GM23248 (cell line): Measurements from ENCODE around the gene TEKTIP1. TPM values are rescaled to one million over a fixed set of nuclear protein-coding genes. Genes with fewer than 3 reads are reported as not detected.

Experiments used
- DNase-seq: peaks from one replicate; pipeline ENCODE4 v3.0.0-alpha.2; 2015
- H2AFZ ChIP-seq: fragments of 200-600 bp; sonication (generic); 2 replicates; pipeline ENCODE4 v1.6.1; 2016; ENCODE audit warnings: antibody characterized with exemption
- H3F3A ChIP-seq: fragments of 200-600 bp; sonication (generic); 2 replicates; pipeline ENCODE4 v1.6.1; 2016; ENCODE audit warnings: mild to moderate bottlenecking, antibody characterized with exemption, mixed run types; ENCODE audit not compliant: insufficient read depth
- H3K27ac ChIP-seq: fragments of 200-600 bp; sonication (generic); 2 replicates; pipeline ENCODE4 v1.5.1; 2016; ENCODE audit warnings: mild to moderate bottlenecking
- H3K27me3 ChIP-seq: fragments of 200-600 bp; sonication (generic); replicated peaks from 2 replicates; pipeline ENCODE4 v1.6.1; 2016; ENCODE audit warnings: mild to moderate bottlenecking; ENCODE audit not compliant: insufficient read depth
- H3K36me3 ChIP-seq: fragments of 200-600 bp; sonication (generic); 2 replicates; pipeline ENCODE4 v1.6.1; 2016; ENCODE audit warnings: low read depth, mild to moderate bottlenecking
- H3K4me1 ChIP-seq: fragments of 200-600 bp; sonication (generic); 2 replicates; pipeline ENCODE4 v1.6.1; 2016; ENCODE audit warnings: mild to moderate bottlenecking; ENCODE audit not compliant: insufficient read depth
- H3K4me2 ChIP-seq: fragments of 200-600 bp; sonication (generic); one replicate; pipeline ENCODE4 v1.6.1; 2016; ENCODE audit warnings: mild to moderate bottlenecking; ENCODE audit not compliant: unreplicated experiment
- H3K4me3 ChIP-seq: fragments of 200-600 bp; sonication (generic); 2 replicates; pipeline ENCODE4 v1.5.1; 2016; ENCODE audit warnings: mild to moderate bottlenecking
- H3K79me2 ChIP-seq: fragments of 200-600 bp; sonication (generic); 2 replicates; pipeline ENCODE4 v1.6.1; 2016; ENCODE audit warnings: mild to moderate bottlenecking; ENCODE audit not compliant: insufficient read depth
- H3K9ac ChIP-seq: fragments of 200-600 bp; sonication (generic); 2 replicates; pipeline ENCODE4 v1.6.1; 2016; ENCODE audit warnings: mild to moderate bottlenecking
- H3K9me2 ChIP-seq: fragments of 200-600 bp; sonication (generic); 2 replicates; pipeline ENCODE4 v1.6.1; 2016; ENCODE audit warnings: mixed run types, mild to moderate bottlenecking, moderate library complexity; ENCODE audit not compliant: insufficient read depth
- H3K9me3 ChIP-seq: fragments of 200-600 bp; sonication (generic); one replicate; pipeline ENCODE4 v1.6.1; 2017; ENCODE audit warnings: low read depth
- H4K20me1 ChIP-seq: fragments of 200-600 bp; sonication (generic); 2 replicates; pipeline ENCODE4 v1.6.0; 2016; ENCODE audit not compliant: insufficient read depth
- EZH2 ChIP-seq: fragments of 200-600 bp; sonication (generic); IDR thresholded peaks from 2 replicates; pipeline ENCODE4 v1.6.1; 2018; ENCODE audit warnings: antibody characterized with exemption, mild to moderate bottlenecking; ENCODE audit not compliant: insufficient read depth, poor library complexity, severe bottlenecking
- EZH2phosphoT487 ChIP-seq: fragments of 200-600 bp; sonication (generic); IDR thresholded peaks from 2 replicates; pipeline ENCODE4 v1.6.1; 2018; ENCODE audit warnings: antibody characterized with exemption, moderate library complexity, mild to moderate bottlenecking, low read depth; ENCODE audit not compliant: insufficient read depth
- WGBS, 2 experiments: methylation state at CpG; one replicate each; pipeline ENCODE4 v1.1.6; 2015 to 2017; ENCODE audit warnings: low lambda C conversion rate in 2 of 2, low coverage in 1 of 2; ENCODE audit errors: missing lambda C conversion rate in 2 of 2; 5-methylcytosine and 5-hydroxymethylcytosine counted together
- in situ Hi-C: fragments of 300-500 bp; cut with MboI; formaldehyde crosslinking; loops from 2 replicates; pipeline ENCODE4 v1.15.0; 2020
- polyA plus RNA-seq: library from polyadenylated mRNA; unstranded; fragments of >200 nt; fragmentation: Nextera tagmentation; extraction: Ambion mirVana; gene quantifications from 2 replicates; pipeline ENCODE4 v1.2.1, GENCODE V29; 2016
- total RNA-seq: library from RNA; depleted of rRNA; stranded (reverse); fragments of >200 nt; shearing (Covaris generic); gene quantifications from 2 replicates; pipeline ENCODE4 v1.2.3, GENCODE V29; 2014

Gene TEKTIP1
- total and polyA plus RNA-seq, 2 experiments from 2014 or later: not detected

GRCh38 chr19:3535235-3535535 is 3.8 kb upstream of the TEKTIP1 start:
- Histone ChIP-seq H3K27ac (no peak overlapping the region), H3K4me2 (no peak overlapping the region), H3K79me2 (no peaks in the 10 kb centered on the region), H2AFZ (no peak overlapping the region), H3K36me3 (no peaks in the 10 kb centered on the region; the same call in 1 of the 2 replicates), H4K20me1 (no peaks in the 10 kb centered on the region), H3K9ac (no peak overlapping the region), H3K9me2 (no peaks in the 10 kb centered on the region), H3K9me3 (no peaks in the 10 kb centered on the region), H3K4me1 (no peaks in the 10 kb centered on the region), H3K4me3 (no peak overlapping the region), H3F3A (no peaks in the 10 kb centered on the region), H3K27me3 (no peaks in the 10 kb centered on the region)
- no peak for DNase-seq
- 82 to 83% methylated on average over 6 to 9 of the region's 9 CpGs for WGBS, 2 experiments
- in situ Hi-C loops: loop anchor here (10.0 kb wide), 1 partner anchor 170 kb away; the partner anchor contains the start of genes PIP5K1C and TJP3
- TF ChIP-seq EZH2phosphoT487 (no peak), EZH2 (no peak)

GRCh38 chr19:3535563-3535965 is 3.4 kb upstream of the TEKTIP1 start:
- H3K9me2 ChIP-seq: no peaks in the 10 kb centered on the region
- in situ Hi-C loops: loop anchor here (10.0 kb wide), 1 partner anchor 169 kb away; the partner anchor contains the start of genes PIP5K1C and TJP3
- DNase-seq: no peak
- no peaks in the 10 kb centered on the region for H3K4me1 ChIP-seq
- TF ChIP-seq EZH2 (no peak), EZH2phosphoT487 (no peak)
- no peak overlapping the region for H3K9ac ChIP-seq
- WGBS, 2 experiments: 90 to 98% methylated on average over 13 to 14 of the region's 14 CpGs
- H3K27ac ChIP-seq: no peak overlapping the region
- H3K36me3 ChIP-seq: no peaks in the 10 kb centered on the region; the same call in 1 of the 2 replicates
- H3K4me3 ChIP-seq: no peak overlapping the region
- no peaks in the 10 kb centered on the region for H3K27me3 ChIP-seq
- H3K4me2 ChIP-seq: no peak overlapping the region
- no peaks in the 10 kb centered on the region for H3F3A ChIP-seq
- no peaks in the 10 kb centered on the region for H3K9me3 ChIP-seq
- no peaks in the 10 kb centered on the region for H4K20me1 ChIP-seq
- no peaks in the 10 kb centered on the region for H3K79me2 ChIP-seq
- H2AFZ ChIP-seq: no peak overlapping the region

GRCh38 chr19:3535981-3536380 is 3.0 kb upstream of the TEKTIP1 start:
- in situ Hi-C loops: loop anchor here (10.0 kb wide), 1 partner anchor 169 kb away; the partner anchor contains the start of genes PIP5K1C and TJP3
- H3K27me3 ChIP-seq: no peaks in the 10 kb centered on the region
- no peak overlapping the region for H3K4me3 ChIP-seq
- 64 to 83% methylated on average over 7 to 10 of the region's 10 CpGs for WGBS, 2 experiments
- no peaks in the 10 kb centered on the region for H3K9me2 ChIP-seq
- H3K9ac ChIP-seq: no peak overlapping the region
- no peak overlapping the region for H3K4me2 ChIP-seq
- no peak for TF ChIP-seq EZH2phosphoT487
- TF ChIP-seq EZH2: no peak
- H3K27ac ChIP-seq: no peak overlapping the region
- no peaks in the 10 kb centered on the region for H3K79me2 ChIP-seq
- H2AFZ ChIP-seq: no peak overlapping the region
- DNase-seq: no peak
- no peaks in the 10 kb centered on the region; the same call in 1 of the 2 replicates for H3K36me3 ChIP-seq
- no peaks in the 10 kb centered on the region for H4K20me1 ChIP-seq
- no peaks in the 10 kb centered on the region for H3K4me1 ChIP-seq
- no peaks in the 10 kb centered on the region for H3K9me3 ChIP-seq
- no peaks in the 10 kb centered on the region for H3F3A ChIP-seq

GRCh38 chr19:3536429-3537100 is 2.4 kb upstream of the TEKTIP1 start:
- Histone ChIP-seq H2AFZ (no peak overlapping the region), H3F3A (no peaks in the 10 kb centered on the region), H3K79me2 (no peaks in the 10 kb centered on the region), H3K27me3 (no peaks in the 10 kb centered on the region), H3K4me2 (no peak overlapping the region), H3K9ac (no peak overlapping the region), H4K20me1 (no peaks in the 10 kb centered on the region), H3K27ac (no peak overlapping the region), H3K36me3 (no peaks in the 10 kb centered on the region; the same call in 1 of the 2 replicates), H3K9me3 (no peaks in the 10 kb centered on the region), H3K4me1 (no peaks in the 10 kb centered on the region), H3K9me2 (no peaks in the 10 kb centered on the region), H3K4me3 (no peak overlapping the region)
- DNase-seq: no peak
- TF ChIP-seq EZH2phosphoT487 (no peak), EZH2 (no peak)
- 69 to 78% methylated on average over 25 to 26 of the region's 27 CpGs for WGBS, 2 experiments
- in situ Hi-C loops: loop anchor here (10.0 kb wide), 1 partner anchor 168 kb away; the partner anchor contains the start of genes PIP5K1C and TJP3
